ENCODE results near the gene RAB30.

The RAB30 gene

DNA sequence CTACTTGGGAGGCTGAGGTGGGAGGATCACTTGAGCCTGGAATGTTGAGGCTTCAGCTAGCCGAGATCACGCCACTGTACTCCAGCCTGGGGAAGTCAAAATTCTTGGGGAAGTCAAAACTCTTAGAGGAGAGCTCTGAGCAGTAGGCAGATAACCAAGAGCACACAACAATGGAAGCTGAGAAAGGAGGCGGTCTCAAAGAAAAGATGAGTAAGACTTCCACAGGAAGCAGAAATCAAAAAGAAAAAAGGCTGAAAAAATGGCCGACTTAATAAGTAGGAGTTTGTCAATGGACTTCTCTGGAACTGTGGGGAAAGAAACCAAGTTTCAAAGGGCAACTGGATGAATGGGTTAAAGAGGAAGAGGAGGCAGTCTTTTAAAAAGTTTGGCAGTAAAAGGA is 32.1 kb downstream of the RAB30 start:
- no peak for DNase-seq (ENCODE audit: low spot score)

DNA sequence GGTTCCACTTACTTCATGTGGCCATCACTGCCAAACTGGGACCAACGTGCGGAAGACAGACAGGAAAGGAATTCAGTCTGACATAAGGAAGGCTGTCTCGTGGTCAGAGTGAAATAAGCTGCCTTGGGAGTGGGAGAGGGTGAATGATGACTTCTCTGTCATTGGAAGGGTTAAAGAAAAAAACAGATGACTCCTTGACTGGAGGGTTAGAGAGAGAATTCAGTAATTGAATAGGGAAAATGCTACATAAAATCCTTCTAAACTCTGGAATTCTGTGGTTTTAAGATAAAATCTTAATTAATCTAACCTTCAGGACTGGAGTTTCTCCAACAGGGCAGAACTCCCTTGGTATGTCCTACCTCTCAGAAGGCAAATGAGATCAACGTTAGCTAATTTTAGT is 33.8 kb downstream of the RAB30 start:
- DNase-seq (ENCODE audit: low spot score): no peak

DNA sequence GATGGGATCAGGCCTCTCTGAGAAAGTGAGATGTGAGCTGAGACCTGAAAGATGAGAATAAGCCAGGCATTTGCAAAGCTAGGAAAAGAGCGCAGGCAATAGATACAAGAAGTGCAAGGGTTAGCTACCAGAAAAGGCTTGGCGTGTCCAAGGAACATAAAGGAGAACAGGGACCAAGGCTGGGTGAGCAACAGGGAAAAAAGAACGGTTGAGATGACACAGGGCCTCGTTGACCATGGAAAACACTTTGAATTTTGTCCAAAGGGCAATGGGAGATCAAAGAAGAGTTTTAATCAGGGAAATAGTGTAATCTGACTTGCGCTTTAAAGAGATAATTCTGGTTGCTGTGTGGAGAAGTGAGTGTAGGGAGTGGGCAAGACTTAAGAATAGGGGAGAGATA is 35.0 kb downstream of the RAB30 start:
- no peak for DNase-seq (ENCODE audit: low spot score)

DNA sequence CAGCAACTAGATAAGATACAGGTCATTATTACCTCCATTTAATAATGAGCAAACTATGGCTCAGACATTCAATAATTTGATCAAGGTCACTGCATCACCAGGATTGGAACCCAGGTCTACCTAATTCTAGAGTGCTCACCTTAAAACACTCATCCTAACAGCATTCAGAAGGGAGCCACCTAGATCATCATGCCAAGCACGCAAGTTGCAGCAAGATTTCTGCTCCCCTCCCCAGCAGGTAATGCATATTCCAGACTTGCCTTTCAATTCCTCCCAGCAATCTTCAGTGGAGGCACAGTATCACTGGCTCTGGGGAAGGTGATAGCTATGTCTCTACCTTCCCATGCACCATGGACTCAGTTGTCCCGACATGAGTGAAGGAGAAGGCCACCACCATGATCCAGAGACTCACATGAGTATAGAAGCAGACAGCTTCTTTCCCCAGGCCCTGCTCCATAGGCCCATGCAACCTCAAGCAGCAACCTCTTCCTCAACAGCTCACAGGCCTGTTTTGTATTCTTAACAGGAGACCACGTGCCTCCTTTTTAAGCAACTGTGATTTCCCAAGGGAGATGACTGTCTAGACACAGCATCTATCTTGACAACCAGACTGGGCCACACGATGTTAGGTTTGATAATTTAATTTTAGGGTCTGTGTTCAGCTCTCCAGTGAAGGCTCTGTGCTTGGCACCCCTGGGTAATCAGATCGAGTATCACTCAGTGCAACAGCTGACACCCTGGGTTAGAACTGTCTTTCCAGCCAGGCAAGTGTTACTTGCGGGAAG is 36.4 kb downstream of the RAB30 start:
- DNase-seq (ENCODE audit: low spot score): no peak

DNA sequence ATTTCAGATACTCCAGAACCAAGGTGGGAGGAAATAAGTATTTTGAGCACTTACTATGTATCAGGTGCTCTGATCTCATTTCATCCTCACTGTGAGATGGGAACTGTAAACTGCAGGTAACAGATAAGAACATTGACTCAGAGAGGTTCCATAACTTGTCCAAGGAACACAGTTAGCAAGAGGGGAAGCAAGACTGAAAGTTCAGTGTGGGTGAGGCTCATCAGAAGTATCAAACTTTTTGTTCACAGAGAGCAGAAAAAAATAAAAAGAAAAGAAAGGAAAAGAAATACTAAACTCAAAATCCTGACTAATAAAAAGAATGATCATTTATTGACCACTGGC is 37.1 kb downstream of the RAB30 start:
- DNase-seq (ENCODE audit: low spot score): no peak

DNA sequence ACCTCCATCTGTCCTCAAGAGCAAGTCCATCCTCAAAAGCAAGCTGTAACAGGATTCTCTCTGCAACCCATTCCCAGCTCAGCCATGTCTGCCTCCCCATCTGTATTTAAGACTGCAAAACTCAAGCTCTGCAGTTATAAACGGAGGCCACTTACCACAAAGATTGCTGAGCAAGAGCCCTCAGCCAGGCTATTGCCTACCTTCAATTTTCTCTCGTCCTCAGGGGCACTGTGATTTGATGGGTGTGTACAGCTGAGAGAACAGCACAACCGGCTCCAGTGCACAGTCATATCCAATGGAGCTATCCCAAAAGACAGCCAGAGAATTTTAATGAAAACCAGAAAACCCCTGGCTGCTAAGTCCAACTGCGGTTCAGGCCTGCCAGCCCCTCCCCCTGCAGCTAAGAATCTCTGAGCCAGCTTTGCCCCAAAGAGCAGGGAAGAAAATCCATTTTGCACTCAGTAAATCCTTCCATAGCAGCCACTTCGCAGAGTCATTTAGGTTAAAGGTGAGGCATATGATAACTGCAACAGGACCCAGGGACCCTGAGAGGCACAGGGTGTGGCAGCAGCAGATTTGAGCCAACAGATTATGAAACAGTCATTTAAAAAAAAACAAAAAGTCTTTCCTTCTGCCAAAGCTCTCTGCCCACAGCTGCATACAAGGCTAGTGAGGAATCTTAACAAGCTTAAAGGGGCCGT is 37.6 kb downstream of the RAB30 start:
- DNase-seq (ENCODE audit: low spot score): no peak

DNA sequence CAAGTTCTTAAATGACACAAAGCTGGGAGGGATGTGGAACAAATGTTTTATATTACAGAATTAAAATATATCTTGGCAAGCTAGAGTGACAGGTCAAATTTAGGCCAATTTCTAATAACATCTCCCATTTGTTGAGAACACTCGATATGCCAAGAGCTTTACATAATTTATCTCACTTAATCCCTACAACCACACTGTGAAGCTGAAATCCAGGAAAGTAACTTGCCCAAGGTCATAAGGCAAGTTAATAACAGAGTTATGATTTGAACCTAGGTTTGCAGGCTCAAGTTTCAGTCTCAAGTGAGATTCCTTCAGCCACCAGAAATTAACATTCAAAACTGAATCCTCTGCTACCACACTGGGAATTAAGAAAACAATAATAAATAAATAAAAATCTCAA is 38.3 kb downstream of the RAB30 start:
- no peak for DNase-seq (ENCODE audit: low spot score)

DNA sequence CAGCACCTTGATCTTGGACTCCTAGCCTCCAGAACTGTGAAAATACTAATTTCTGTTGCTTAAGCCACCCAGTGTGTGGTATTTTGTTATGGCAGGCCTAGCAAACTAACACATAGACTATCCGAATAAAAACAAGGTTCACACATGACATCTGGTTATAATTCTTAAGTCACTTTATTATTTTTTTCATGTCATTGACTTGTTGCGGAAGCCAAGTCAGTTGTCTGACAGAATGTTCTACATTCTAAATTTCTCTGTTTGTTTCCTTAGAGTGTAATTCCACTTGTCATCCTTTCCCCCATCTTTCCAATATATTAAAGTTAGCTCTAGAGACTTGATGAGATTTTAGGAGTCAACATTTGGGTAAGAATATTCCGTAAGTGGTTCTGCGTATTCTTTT is 40.6 kb downstream of the RAB30 start:
- DNase-seq (ENCODE audit: low spot score): no peak

DNA sequence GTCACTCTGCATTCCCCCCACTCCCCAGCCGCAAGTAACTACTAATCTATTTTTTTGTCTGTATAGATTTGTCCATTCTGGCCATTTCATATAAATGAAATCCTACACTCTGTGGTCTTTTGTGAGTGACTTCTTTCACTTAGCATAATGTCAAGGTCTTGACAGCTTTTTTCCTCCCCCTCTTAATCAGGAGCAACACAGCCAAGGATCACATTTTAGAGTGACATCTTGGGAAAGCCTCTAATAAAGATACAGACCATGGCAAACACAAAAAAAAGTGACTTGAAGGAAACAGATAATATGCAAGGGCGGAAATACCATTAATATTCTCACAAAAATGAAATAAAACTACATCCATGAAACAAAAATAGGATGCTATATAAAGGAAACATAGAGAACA is 43.9 kb downstream of the RAB30 start:
- DNase-seq (ENCODE audit: low spot score): no peak

DNA sequence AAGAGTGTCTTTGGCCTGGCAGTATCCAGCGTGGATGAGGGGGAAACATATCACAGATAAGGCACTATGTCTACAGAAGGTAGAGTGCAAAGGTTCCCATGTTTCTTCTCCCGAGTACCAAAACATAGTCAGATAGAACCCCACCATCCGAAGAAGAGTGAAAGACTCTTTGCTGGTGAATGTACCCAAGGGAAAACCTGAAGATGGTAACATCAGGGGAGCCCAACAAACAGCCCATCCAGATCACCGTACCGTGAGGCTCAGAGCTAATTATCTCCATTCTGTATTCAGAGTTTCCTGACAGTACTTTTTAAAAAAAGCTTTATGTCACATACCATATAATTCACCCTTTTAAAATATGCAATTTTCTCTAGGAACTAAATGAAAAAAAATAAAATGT is 44.4 kb downstream of the RAB30 start:
- DNase-seq (ENCODE audit: low spot score): no peak

DNA sequence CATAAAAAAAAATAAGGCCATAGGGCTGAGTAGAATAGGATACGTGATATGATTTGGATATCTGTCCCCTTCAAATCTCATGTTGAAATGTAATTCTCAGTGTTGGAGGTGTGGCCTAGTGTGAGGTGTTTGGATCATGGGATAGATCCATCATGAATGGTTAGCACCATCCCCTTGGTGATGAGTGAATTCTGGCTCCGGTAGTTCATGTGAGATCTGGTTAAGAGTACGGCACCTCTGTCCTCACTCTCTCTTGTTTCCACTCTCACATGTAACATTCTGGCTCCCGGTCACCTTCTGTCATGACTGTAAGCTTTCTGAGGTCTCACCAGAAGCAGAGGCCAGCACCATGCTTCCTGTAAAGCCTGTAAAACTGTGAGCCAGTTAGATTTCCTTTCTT is 45.5 kb downstream of the RAB30 start:
- DNase-seq (ENCODE audit: low spot score): no peak

DNA sequence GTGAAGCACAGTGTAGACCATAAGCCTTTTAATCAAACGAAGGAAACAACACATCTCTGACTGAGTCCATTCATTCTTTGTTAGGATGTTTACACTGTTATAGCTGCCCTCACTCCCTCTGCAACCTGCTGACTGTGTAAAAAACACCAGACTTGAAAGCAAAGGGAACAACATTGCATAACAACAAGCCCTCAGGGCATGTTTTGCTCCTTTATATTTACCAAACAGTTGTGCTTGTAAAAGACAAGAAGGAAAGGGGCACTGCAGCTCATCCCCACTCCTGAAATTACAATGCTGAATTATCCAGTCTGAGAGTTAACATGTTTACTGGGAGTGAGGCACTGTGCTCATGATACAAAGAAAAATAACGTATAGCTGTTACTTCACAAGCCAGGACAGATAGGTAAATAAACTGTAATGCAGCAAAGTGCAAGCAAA is 46.4 kb downstream of the RAB30 start:
- DNase-seq (ENCODE audit: low spot score): no peak

DNA sequence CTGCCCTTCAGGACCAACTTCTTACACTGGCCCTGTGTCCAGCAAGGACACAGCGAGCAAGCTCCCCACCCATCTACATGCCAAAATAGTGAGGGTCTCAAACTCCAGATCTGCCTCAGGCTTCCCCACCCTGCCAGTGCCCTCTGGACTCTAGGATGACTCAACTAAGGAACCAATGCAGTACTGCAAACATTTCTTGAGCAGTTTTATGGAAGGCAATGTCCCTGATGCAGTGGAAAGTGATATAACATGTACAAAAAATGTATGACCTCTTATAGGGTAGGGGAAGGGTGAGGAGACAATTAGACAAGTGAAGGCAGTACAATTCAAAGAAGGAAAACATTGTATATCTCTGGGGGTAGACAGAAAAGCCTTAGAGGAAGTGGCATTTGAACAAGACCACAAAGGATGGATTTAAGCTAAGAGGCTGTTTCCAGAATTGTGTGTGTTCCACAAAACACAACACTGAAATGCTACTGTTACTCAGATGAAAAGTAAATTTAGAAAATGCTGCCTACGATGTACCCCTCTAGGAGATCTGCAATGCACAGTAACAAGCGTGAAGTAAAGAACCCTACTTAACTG is 47.3 kb downstream of the RAB30 start:
- no peak for DNase-seq (ENCODE audit: low spot score)

DNA sequence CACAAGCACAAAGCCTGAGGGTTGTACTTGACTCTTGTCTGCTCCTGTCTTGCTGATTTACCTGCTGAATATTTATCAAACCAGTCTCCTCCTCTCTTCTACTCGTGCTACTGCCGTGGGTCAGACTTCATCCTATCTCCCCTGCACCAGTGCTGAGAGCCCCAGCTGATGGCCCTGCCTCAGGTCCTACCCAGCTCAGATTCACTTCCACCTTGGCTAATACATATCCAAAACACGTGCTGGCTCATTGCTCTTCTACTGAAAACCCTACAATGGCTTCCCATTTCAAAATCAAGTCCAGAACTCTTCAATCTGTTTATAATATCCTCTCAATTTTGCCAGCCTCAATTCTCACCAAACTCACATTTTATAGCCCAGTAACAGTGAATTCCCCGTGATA is 48.3 kb downstream of the RAB30 start:
- no peak for DNase-seq (ENCODE audit: low spot score)

DNA sequence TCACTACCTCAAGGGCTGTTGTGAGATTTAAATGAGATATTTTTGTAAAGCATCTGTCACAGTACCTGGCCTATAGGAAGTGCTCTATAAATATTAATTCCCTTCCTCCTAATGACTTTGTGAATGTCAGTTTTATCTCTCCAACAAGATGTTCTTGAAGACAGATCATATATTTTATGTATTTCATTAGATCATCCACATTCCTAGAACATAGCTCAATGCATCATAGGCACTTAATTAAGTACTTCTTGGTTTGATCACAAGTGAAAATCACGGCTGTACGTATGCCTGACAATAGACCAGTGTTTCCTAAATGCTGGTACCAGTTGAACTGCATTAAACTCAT is 49.9 kb downstream of the RAB30 start:
- DNase-seq (ENCODE audit: low spot score): no peak

DNA sequence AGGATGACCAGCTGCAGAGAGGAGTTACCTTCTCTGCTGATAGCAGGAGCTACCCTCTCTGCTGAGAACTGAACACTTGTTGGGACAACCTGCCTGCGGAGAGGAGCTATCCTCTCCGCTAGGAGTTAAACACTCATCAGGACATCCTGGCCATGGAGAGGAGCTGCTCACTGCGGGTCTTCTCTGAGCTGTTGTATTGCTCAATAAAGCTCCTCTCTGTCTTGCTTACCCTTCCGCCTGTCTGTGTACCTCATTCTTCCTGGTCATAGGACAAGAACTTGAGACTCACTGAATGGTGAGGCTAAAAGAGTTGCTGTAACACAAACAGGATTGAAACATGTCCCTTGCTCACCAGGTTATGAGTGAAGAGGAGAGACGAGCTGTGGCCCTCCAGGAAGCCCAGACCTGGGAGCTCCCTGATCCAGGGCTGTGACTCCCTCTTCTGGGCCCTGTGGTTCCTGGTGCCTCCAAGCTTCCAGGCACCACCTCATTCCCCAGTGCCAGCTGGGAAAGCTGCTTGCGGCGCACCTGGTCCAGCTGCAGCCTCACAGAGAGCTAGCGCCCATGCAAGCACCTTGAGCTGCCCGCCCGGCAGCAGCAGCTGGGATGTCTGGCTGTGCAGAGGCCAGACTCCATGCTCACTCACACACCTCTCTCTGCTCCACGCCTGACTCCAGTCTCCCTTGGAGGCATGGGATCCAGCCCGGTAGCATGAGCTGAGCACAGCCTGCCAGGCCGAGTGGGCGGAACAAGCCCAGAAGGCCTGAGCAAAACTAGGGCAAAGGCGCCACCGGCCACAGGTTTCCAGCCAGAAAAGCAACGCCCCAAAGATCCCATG is 50.5 kb downstream of the RAB30 start:
- no peak for DNase-seq (ENCODE audit: low spot score)

DNA sequence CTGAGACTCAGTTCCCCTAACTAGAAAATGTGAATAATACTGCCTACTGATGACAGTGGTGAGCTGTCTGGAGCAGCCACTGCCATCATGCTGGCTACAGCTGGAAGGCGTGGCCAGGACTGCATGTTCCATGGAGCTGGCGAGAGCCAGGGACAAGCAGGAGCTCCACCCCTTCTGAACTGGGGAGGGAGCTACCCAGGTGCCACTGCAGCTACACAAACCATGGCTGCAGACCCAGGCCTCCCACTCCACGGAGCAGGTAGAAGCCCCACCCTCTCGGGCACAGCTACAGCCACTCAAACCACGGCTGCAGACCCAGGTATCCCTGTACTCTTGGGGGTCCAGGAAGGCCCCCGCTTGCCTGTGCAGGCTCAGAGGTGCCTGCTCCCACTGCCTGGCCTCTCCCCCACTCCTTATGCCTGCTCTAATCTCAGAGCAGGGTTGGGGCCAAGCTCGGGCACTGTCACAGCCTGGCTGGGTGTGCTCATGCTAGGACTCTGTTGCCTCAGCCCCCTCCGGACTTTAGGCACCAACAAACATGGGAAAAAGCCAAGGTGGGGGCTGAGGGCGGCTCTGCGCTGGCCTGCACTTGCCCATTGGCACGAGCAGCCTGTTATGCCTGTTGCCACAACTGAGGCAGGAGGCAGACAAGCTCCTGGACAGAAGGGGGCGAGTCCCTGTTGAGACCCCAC is 51.7 kb downstream of the RAB30 start:
- DNase-seq (ENCODE audit: low spot score): no peak

DNA sequence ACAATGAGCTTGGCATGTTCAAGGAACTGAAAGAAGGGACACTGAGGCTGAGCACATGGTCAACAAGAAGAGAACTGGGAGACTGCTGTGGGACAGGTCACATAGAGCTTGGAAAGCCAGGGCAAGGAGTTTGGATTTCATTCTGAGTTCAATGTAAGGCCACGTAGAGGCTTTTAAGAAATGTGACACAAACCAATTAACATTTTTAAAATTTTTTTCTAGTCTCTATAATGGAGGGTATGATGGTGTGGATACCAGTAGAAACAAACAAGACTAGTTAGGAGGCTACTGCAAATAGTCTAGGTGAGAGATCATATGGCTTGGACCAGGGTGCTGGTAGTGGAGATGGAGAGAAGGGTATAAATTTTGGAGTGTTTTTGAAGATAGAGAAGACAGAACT is 56.7 kb downstream of the RAB30 start:
- no peak for DNase-seq (ENCODE audit: low spot score)

DNA sequence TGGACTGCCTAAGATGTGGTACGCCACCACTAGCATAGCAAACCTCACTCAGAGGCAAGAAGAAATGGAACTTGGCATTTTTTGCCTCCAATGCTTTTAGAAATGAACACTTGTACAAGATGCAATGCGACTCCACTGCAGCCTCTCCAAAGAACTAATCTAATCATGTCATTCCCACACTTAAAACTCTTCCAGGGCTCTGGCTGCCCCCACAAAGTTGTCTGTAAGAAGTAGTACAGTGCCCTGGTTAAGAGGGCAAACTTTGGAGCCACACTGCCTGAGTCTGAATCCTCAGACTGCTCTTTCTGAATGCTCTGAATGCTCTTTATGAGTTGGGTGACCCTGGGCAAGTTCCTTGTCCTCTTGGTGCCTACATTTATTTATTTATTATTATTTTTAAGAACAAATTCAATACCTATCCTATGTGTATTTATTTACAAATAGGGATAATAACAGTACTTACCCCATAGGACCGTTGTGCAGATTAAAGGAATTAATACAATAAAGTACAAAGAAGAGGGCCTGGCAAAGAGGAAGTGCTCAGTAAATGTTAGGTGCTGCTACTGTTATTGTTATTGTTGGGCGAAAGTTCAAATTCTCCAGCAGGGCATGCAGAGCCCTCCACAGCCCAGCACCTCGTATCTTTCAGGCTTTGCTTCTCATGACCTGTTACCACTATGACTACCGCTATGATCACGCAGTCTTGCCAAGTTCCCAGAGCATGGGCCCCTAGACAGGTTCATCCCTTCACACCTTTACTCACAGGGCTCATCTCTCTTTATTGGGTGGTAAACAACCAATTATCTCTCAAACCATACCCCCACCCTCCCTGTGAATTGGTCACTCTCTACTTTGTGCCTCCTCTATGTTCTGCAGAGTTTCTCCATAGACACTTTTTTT is 59.3 kb downstream of the RAB30 start:
- no peak for DNase-seq (ENCODE audit: low spot score)

DNA sequence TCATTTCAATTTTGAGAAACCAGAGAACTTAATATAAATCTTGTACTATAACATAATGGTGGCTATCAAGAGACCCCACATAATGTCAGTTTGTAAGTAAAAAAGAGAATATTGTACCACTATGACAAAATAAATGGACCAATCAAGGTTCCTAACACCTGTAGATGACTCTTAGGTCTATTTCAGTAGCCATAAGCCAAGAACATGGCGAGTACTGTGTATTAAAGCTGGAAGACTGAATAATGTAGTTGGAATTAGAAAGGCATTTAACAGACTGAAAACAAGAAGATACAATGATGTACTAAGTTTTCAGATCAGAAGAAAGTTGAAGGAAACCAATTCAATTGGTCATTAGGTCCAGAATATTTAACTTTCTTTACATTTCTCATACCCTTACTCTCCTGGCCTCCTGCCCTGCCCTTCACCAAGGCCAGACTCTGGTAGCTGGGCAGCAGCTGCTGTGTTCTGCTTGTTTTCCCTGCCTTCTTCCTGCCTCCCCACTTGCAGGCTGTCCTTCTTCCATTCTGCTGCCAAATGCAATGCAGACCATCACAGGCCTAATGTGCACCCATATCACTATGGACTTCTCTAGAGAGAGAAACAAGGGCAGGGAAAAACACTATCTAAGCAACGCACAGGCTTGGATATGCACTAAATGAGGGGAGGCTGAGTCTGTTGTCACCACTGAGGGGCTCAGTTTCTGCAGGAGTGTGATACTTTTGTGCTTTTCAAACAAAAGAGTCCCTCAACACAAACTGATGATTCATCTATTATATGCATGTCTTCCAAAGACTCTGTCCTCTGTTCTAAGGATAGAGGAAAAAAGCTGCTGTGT is 60.1 kb downstream of the RAB30 start:
- DNase-seq (ENCODE audit: low spot score): no peak
